ENCODE data around the gene ETNK2. TPM values are rescaled to one million over a fixed set of nuclear protein-coding genes. Genes with fewer than 3 reads are reported as not detected.
"Not testable (repeated sequence)": the region's sequence is repeated elsewhere in the genome, so short reads cannot be mapped to it uniquely, and the experiment has no call there.

Gene ETNK2
- total RNA-seq, 2 donors from 2014 or later = 0.84 to 1.6 TPM

DNA sequence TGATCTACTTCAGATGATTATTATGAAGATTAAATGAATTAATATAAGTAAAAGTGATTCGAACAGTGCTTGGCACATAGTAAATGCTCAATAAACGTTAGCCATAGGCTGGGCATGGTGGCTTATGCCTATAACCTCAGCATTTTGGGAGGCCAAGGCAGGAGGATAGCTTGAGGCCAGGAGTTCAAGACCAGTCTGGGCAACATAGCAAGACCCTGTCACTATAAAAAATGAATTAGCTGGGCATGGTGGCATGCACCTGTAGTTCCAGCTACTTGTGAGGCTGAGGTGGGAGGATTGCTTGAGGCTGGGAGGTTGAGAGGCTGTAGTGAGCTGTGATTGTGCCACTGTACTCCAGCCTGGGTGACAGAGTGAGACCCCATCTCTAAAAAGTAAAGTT lies 52.1 kb downstream of the ETNK2 start:
- H3K9me3 Mint-ChIP-seq; H3K27ac Mint-ChIP-seq; H3K36me3 Mint-ChIP-seq; DNase-seq (ENCODE audit: low spot score in 2 of 2); ATAC-seq: not testable (repeated sequence)

DNA sequence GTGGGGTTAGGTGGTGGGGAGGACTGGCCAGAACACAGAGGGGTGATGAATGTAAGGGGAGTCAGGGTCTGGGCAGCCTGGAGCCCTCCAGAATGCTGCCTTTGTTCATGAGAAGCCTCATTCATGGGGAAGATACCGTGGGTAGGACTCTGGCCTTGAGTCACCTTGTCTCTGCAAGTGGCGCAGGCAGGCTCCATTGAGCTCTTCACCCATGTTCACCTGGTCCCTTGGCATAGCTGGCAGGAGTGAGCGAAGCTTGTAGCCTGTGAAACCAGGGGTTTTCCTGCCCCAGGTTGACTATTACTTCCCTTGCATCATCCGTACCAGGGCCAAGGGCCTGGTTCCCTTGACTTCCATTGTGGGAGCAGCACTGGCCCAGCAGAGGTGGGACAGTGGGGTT lies 53.2 kb downstream of the ETNK2 start:
- DNase-seq (ENCODE audit: low spot score in 2 of 2) (no peak), ATAC-seq (no peak)
- no peaks in the 10 kb centered on the region for H3K9me3 Mint-ChIP-seq
- H3K36me3 Mint-ChIP-seq = no peaks in the 10 kb centered on the region
- no peak overlapping the region for H3K27ac Mint-ChIP-seq

DNA sequence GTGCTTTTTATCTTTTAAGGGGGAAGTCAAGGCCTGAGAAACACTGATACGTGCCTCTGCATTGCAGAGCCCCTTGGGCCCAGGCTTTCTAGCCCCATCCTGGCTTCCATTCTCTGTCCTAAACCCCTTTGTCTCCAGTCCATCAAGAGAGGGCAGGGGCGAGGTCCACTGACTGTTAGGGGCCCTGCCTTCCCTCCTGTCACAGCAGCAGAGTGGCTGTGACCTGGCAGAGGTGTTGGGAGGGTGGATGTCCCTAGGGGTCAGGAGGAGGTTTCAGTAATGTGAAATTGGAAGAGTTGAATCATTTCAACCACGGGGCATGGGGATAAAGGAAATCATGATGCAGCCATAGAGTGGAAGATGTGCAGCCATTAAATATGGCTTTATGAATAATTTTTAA lies 54.9 kb downstream of the ETNK2 start:
- H3K9me3 Mint-ChIP-seq = no peaks in the 10 kb centered on the region
- DNase-seq (ENCODE audit: low spot score in 2 of 2) (no peak), ATAC-seq (no peak)
- no peak overlapping the region for H3K27ac Mint-ChIP-seq
- no peaks in the 10 kb centered on the region for H3K36me3 Mint-ChIP-seq

DNA sequence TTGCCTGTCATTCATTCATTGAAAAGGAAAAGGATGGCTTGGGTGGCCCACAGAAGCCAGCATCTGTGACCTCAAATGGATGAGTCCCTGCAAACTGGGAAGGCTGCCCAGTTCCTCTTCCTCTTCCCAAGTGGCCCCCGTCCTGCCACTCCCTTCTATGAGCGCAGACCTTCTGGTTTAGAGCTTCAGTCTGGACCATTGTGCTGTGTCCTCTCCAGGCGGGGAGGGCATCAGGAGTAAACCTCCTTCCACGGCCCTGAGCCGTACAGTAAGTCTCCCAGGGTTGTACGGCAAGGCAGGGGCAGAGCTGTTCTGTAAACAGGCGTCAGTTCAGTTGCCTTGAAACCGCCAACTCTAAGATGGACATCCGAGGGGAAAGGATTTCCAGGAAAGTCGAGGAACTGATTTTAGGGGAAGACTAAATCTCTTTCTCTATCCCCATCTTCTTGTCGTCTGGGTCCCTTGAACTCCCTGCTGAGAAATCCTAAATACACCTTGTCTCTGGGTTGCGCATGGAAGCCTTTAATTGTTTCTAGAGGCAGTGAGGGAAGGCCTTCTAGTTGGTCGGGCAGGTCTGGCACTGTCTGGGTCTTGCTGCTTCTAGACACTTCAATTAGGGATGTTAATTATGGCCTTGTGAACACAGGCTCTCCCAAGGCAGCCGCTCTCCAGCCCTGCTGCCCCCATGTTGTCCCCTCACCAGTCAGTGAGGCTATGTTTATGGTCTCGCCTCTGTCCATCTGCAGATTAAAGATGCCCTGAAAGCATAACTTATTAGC lies 56.8 kb downstream of the ETNK2 start:
- ATAC-seq (no peak), DNase-seq (ENCODE audit: low spot score in 2 of 2) (no peak)
- H3K27ac Mint-ChIP-seq = no peak overlapping the region
- no peaks in the 10 kb centered on the region for H3K36me3 Mint-ChIP-seq
- no peaks in the 10 kb centered on the region for H3K9me3 Mint-ChIP-seq

DNA sequence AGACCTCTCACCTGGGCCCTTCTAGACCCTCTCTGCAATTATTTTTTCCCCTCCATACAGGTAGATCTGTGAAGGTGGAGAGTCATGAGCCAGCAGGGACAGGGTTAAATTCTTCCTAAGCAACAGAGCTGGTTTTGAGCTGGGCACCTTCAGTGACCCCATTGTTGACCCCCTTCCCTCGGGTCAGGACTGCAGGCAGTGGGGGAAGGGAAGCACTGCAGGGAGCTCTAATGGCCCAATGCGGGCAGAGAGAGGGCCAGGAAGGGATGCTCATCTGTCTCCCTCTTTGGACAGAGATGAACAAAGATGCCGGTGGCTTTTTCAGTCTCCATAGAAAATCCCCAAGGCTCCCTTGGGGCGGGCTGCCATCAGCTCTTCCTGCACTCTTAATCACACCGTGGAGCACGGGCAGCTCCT lies 57.5 kb downstream of the ETNK2 start:
- DNase-seq (ENCODE audit: low spot score in 2 of 2) (no peak), ATAC-seq (no peak)
- Mint-ChIP-seq H3K36me3 (no peaks in the 10 kb centered on the region), H3K9me3 (no peaks in the 10 kb centered on the region), H3K27ac (no peak overlapping the region)

DNA sequence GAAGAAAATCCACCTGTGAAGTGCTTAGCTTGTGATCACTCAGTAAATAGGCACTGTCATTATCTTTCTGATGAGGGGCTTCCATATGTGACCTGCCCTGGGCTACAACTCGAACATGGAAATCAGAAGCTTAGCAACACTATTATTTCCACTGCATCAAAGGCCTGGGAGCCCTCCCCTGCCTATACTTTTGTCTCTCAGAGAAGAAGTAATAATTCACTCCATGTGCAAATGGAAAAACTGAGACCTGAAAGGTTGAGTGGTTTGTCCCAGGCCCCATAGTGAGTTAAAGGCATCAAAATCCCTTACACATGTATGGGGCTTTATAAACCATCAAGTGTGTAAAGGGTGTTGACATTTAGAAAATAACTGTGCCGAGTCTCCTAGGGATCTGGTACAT lies 58.1 kb downstream of the ETNK2 start:
- Mint-ChIP-seq H3K27ac (no peak overlapping the region), H3K36me3 (no peaks in the 10 kb centered on the region), H3K9me3 (no peaks in the 10 kb centered on the region)
- DNase-seq (ENCODE audit: low spot score in 2 of 2) (no peak), ATAC-seq (no peak)

DNA sequence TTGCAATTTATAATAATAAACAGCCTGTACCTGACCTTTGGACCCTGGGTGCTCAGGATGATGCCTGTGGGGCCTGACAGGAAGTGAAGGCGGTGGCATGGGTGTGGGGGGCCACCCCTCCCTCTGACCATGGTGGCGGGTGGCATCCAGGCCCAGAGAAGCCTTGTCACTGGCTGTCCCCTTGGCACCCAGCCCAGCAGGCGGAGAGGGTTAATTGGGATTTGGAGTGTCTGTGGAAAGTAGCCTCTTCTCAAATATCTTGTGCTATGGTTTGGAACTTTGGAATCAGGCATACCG lies 58.5 kb downstream of the ETNK2 start:
- Mint-ChIP-seq H3K27ac (no peak overlapping the region), H3K36me3 (no peaks in the 10 kb centered on the region), H3K9me3 (no peaks in the 10 kb centered on the region)
- DNase-seq (ENCODE audit: low spot score in 2 of 2) (no peak), ATAC-seq (no peak)

DNA sequence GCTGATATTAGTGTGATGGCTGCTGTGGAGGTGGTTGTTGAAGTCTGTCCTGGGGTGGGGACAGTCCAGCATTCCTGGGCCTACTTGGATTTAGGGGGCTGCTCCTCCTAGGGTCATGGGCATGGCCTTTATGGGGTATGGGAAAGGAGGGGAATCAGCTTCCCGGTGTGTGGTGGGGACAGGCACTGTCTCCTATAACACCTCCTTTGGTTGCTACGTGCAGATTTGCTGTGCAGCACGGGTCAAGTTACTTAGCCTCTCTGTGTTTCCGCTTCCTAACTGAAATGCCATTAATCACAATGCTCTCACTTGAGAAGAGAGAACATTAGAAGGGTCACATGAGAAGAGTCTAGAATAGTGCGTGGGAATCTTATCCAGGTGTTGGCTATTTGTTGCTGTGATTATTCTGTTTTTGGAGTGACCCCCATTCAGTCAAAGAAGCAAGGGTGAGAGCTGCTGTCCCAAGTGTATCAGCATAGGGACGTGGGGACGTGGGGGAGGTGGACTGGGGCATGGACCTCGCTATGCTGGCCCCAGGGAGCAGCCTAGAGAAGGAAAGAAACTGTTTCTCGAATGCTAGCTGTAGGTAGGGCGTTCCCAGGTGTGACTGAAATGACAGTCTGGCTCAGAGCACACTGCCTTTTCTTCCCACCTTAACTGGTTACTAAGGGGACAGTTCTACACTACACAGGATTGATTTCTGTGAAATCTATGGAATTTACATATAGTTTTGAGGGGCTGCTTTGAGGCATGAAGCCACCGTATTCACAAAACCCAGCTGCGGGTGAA lies 59.0 kb downstream of the ETNK2 start:
- Mint-ChIP-seq H3K27ac (no peak overlapping the region), H3K36me3 (no peaks in the 10 kb centered on the region), H3K9me3 (no peaks in the 10 kb centered on the region)
- ATAC-seq (no peak), DNase-seq (ENCODE audit: low spot score in 2 of 2) (no peak)

DNA sequence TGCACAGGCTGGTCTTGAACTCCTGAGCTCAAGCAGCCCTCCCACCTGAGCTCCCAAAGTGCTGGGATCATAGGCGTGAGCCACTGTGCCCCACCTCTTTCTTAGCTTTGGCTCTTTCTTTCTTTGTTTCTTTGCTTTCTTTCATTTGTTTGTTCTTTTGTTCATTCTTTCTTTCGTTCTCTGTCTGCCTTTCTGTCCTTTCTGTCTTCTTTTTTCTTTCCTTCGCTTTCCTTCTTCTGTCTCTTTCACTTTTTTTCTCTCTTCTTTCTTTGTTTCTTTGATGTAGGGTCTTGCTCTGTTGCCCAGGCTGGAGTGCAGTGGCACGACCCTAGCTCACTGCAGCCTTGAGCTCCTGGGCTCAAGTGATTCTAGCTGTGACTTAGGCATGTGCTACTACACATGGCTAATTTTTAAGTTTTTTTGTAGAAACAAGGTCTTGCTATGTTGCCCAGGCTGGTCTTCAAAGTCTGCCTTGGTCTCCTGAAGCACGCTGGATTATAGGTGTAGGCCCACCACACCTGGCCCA lies 60.0 kb downstream of the ETNK2 start:
- ATAC-seq (no peak), DNase-seq (ENCODE audit: low spot score in 2 of 2) (no peak)
- Mint-ChIP-seq H3K27ac (no peak overlapping the region), H3K9me3 (no peaks in the 10 kb centered on the region), H3K36me3 (no peaks in the 10 kb centered on the region)

DNA sequence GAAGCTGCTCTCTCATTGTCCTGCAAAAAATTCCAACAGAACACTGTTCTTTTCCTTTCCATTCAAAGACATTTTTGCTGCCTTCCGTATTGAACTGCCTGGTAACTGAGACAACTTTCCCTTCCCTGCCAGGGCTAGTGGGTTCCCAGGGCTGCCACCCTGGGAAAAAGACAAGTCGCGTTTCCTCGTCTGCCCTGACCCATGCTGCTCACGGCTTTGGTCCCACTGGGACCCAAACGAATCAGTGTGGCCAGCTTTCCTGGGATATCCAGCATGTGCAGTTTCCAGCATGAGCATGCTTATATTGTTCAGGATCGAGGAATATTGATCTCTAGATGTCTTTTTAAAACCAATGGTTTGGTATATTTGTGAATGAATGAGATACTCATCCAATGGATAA lies 60.8 kb downstream of the ETNK2 start:
- no peaks in the 10 kb centered on the region for H3K36me3 Mint-ChIP-seq

DNA sequence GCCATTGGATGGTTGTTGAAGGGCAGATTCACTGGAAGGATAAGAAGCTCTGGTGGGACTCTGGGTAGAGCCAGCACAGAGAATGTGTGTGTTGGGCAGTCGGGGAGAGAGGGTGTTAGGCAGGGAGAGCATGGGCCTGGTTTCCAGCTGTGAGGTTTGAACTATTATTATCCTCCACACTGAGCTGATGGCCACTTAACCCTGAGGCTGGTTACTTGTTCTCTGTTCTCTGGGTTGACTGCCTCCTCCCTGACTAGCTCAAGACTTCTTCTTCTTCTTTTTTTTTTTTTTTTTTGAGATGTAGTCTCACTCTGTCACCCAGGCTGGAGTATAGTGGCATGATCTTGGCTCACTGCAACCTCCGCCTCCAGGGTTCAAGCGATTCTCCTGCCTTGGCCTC lies 61.7 kb downstream of the ETNK2 start:
- peak overlapping the region in 1 of 2 donors; percentile 37 for H3K27ac Mint-ChIP-seq
- not testable (repeated sequence) for H3K9me3 Mint-ChIP-seq; H3K36me3 Mint-ChIP-seq; ATAC-seq; DNase-seq (ENCODE audit: low spot score in 2 of 2)

More for the DNA sequence above, 60.8 kb downstream of the ETNK2 start:
- Mint-ChIP-seq H3K9me3 (no peaks in the 10 kb centered on the region), H3K27ac (no peak overlapping the region)
- ATAC-seq (no peak), DNase-seq (ENCODE audit: low spot score in 2 of 2) (no peak)

DNA sequence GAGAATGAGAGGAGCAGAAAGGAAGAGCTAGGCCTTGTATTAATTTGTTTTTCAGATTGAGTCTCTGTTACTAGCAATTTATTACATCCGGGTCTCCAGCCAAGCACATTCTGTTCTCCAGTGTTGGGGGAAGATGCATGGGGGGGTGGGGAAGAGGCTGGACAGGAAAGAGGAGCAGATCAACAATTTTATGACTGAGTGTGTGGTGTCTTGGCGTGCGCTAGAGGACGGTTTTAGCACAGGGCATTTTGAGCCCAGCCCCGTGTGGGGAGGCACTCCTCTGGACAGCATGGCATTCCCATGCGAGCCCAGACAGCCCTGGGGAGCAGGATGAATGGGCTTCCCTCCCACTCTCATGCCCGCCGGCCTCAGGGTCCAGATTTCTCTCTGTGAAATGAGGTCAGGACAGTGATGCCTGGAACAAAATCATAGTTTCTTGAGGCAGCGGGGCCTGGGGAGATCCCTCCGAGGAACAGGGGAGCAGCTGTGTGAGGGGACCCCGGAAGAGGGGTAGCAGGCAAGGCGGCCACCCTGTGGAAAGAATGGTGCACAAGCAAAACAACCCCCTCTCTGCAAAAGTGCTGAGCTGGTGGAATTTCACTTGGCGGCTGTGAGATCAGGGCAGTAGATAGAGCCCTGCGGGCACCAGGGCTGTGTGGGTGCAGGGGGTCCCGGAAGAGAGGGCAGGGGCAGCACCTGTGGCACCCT lies 62.6 kb downstream of the ETNK2 start:
- Mint-ChIP-seq H3K27ac (peak overlapping the region in 1 of 2 donors; percentile 16), H3K36me3 (no peaks in the 10 kb centered on the region), H3K9me3 (no peaks in the 10 kb centered on the region)
- DNase-seq (ENCODE audit: low spot score in 2 of 2) (no peak), ATAC-seq (no peak)

DNA sequence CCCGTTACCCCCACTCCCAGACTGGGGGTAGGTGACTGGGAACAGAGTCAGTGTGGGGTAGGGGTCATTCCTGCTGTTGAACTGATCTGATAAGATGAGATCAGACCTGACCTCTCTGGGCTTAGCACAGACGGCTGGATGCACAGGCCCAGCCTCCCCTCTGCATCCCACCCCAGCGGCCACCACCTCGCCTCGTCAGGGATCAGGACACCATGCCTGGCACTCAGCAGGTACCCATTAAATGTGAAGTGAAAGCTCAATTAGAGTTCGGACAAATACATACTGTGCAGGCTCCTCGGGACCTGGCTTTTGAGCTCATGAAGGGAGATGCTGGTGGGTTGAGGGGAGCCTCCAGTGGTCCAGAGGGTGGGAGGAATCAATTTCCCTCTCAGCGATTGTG lies 63.2 kb downstream of the ETNK2 start:
- no peak for DNase-seq (ENCODE audit: low spot score in 2 of 2)
- H3K36me3 Mint-ChIP-seq = no peaks in the 10 kb centered on the region
- ATAC-seq = no peak

DNA sequence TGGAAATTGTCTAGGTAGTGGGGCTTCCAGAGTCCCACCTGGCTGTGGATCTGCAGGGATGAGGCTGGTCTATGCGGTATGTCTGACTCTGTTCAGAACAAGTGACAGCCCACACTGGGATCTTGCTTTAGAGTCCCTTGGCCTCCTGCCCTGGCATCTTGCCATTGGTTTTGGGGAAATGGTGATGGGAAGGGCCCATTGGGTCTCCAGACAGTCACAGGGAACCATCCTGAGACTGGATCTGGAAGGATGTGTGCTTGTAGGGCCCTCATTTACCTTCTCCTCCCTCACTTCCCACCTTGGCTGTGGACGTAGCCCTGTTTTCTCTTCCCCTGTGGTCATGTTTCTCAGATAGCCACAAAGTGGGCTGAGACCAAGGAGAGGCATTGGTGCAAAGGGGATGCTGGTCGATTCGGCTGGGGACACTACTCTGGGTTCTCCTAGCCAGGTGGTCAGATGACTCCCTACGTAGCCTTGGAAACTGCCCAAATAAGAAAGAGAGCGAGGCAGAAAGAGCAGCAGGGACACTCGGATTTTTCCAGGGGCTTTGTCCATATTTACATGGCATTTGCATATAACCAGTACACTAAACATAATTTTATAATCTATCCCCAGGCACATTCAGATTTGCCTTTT lies 63.8 kb downstream of the ETNK2 start:
- ATAC-seq = no peak
- no peak for DNase-seq (ENCODE audit: low spot score in 2 of 2)
- no peaks in the 10 kb centered on the region for H3K36me3 Mint-ChIP-seq
- H3K9me3 Mint-ChIP-seq = no peaks in the 10 kb centered on the region
- no peak overlapping the region for H3K27ac Mint-ChIP-seq

More for the DNA sequence above, 63.2 kb downstream of the ETNK2 start:
- peak overlapping the region in 1 of 2 donors; percentile 16 for H3K27ac Mint-ChIP-seq
- H3K9me3 Mint-ChIP-seq = no peaks in the 10 kb centered on the region

DNA sequence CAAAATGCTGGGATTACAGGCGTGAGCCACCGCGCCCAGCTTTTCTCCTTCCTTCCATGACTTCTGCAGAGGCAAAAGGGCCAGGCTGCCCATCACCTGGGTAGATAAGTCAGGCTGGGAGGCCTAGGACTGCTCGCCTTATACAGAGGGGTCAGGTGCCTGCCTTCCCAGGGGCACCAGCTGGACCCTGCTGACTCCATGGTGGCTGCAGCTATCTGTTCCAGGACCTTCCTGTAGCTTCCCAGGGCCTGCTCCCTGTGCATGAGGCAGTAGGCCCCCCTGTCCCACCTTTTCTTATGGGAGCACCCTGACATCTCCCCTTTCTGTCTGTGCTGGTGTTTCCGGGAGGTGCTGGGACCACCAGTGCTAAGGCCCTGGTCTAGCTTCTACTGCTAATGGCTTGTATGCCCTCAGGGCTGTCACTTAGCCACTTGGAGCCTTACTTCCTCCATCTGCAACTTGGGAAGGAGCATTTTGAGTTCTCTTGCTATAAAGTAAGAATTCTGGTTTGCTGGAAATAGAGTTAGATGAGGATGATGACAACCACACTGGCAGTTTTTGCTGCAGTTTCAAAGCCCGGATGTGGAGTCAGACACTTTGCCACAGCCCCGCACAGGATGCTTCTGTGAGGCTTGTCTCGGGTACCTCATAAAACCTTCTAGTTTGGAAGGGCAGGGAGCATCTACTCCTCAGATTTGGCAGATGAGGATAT lies 64.5 kb downstream of the ETNK2 start:
- H3K36me3 Mint-ChIP-seq = no peaks in the 10 kb centered on the region
- no peak for DNase-seq (ENCODE audit: low spot score in 2 of 2)
- no peak overlapping the region for H3K27ac Mint-ChIP-seq
- no peak for ATAC-seq
- no peaks in the 10 kb centered on the region for H3K9me3 Mint-ChIP-seq

DNA sequence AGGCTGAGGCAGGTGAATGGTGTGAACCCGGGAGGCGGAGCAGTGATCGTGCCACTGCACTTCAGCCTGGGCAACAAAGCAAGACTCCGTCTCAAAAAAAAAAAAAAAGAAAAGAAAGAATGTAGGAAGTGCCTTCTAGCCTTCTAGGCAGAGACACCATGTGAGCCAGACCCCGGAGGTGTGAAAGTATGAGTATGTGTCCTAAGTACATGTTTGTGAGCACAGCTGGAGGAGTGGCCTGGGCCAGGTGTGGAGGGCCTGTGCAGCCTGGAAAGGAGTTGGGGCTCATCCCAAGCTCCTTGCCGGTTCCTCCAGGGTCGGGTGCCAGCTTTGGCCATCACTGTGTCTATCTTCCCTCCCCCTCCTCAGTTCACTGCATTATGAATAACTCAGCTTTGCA lies 66.0 kb downstream of the ETNK2 start:
- Mint-ChIP-seq H3K36me3 (no peaks in the 10 kb centered on the region), H3K9me3 (no peaks in the 10 kb centered on the region), H3K27ac (no peak overlapping the region)
- no peak for ATAC-seq
- DNase-seq (ENCODE audit: low spot score in 2 of 2) = no peak
